Measurements from ENCODE around the gene ALDH4A1.

DNA sequence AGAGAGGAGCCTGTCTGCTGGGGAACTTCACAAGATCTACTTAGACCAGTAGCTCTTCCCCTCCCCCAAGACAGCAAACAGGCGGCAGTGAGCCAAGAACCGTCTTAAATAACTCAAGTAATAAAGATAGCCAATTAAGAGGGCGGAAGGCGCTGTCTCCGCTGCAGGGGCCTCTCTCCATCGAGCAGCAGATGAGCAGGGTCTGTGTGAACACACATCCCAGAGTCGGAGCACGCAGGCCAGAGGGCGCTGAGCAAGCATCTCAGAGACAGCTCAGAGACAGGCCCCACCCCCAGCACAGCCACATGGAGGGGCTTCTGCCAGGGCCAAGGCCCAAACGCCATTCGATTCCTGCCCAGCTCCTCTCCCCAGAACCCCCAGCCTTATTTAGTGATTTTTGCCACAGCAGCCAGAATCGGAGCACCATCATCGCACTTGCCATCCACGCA, 43.1 kb upstream of the ALDH4A1 start:
- TF ChIP-seq MAFF (IDR thresholded peaks at IDR 0.05; ENCODE audit: low read length) = no peak
- no peak for TF ChIP-seq SP1 (CRISPR knock-in tag; IDR thresholded peaks at IDR 0.05)
- TF ChIP-seq, protein P1, sequence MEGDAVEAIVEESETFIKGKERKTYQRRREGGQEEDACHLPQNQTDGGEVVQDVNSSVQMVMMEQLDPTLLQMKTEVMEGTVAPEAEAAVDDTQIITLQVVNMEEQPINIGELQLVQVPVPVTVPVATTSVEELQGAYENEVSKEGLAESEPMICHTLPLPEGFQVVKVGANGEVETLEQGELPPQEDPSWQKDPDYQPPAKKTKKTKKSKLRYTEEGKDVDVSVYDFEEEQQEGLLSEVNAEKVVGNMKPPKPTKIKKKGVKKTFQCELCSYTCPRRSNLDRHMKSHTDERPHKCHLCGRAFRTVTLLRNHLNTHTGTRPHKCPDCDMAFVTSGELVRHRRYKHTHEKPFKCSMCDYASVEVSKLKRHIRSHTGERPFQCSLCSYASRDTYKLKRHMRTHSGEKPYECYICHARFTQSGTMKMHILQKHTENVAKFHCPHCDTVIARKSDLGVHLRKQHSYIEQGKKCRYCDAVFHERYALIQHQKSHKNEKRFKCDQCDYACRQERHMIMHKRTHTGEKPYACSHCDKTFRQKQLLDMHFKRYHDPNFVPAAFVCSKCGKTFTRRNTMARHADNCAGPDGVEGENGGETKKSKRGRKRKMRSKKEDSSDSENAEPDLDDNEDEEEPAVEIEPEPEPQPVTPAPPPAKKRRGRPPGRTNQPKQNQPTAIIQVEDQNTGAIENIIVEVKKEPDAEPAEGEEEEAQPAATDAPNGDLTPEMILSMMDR (IDR thresholded peaks at IDR 0.05 in 2 of 3, conservative IDR thresholded peaks at IDR 0.05 in 1 of 3; ENCODE audit: insufficient read depth in 2 of 3, low read depth in 1 of 3, low read length in 3 of 3) = no peak
- no peak for TF ChIP-seq NRF1 (conservative IDR thresholded peaks at IDR 0.05 in 1 of 2, IDR thresholded peaks at IDR 0.05 in 1 of 2)
- TF ChIP-seq ZFX (CRISPR knock-in tag; IDR thresholded peaks at IDR 0.05) = no peak
- TF ChIP-seq ZNF232 (CRISPR knock-in tag; IDR thresholded peaks at IDR 0.05) = no peak
- TF ChIP-seq FOXO4 (CRISPR knock-in tag; IDR thresholded peaks at IDR 0.05) = no peak
- TF ChIP-seq CREB1 (IDR thresholded peaks at IDR 0.05) = no peak
- TF ChIP-seq CREB1 (CRISPR knock-in tag; IDR thresholded peaks at IDR 0.05) = no peak
- TF ChIP-seq ZSCAN29 (IDR thresholded peaks at IDR 0.05) = no peak
